Keratinocyte (primary cell): ENCODE data around the gene CLEC16A.

Source experiments
- CTCF ChIP-seq, 3 experiments: IDR thresholded peaks in 1 of 3; conservative IDR thresholded peaks in 1 of 3; optimal IDR thresholded peaks in 1 of 3; 2 replicates in 2 of 3; 3 replicates in 1 of 3; pipeline versions ENCODE3 to v1.5.1; 2011; ENCODE audit warnings: low read length in 3 of 3, mild to moderate bottlenecking in 3 of 3, moderate library complexity in 2 of 3, control low read depth in 1 of 3, inconsistent platforms in 1 of 3; ENCODE audit not compliant: insufficient read depth in 2 of 3; ENCODE audit errors: extremely low read depth in 1 of 3
- EZH2 ChIP-seq: IDR thresholded peaks from one replicate; pipeline ENCODE4 v1.6.1; 2012; ENCODE audit warnings: inconsistent platforms, mild to moderate bottlenecking, low read length, moderate library complexity

- TF ChIP-seq CTCF (optimal IDR thresholded peaks at IDR 0.05 in 1 of 3, IDR thresholded peaks at IDR 0.05 in 1 of 3, conservative IDR thresholded peaks at IDR 0.05 in 1 of 3; ENCODE audit: extremely low read depth in 1 of 3, insufficient read depth in 2 of 3, low read length in 3 of 3) (no peak), EZH2 (no peak)
These were observed 252.0 kb downstream of the CLEC16A start for GRCh38 chr16:11196286-11196828.
